Brain pericyte (primary cell): ENCODE results near the gene ANKRD28.
"Not testable (repeated sequence)": the region's sequence is repeated elsewhere in the genome, so short reads cannot be mapped to it uniquely, and the experiment has no call there.

Experiments
- DNase-seq: peaks from one replicate; pipeline ENCODE4 v3.0.0-alpha.2; 2012; ENCODE audit warnings: low read depth, low spot score

The ANKRD28 gene

GRCh38 chr3:15797642-15798303, at the start of gene ANKRD28:
ANKRD28 (minus strand) TSS chr3:15797979; CDS start chr3:15796521, 1,458 bp downstream.
- no peak for DNase-seq

GRCh38 chr3:15847239-15847638, 49.5 kb upstream of the ANKRD28 start:
- DNase-seq = no peak

- DNase-seq = no peak
Observed at GRCh38 chr3:15846606-15847005, 48.8 kb upstream of the ANKRD28 start.

GRCh38 chr3:15845475-15845874, 47.7 kb upstream of the ANKRD28 start:
- DNase-seq = no peak

GRCh38 chr3:15844889-15845288, 47.1 kb upstream of the ANKRD28 start:
- DNase-seq = no peak

GRCh38 chr3:15841091-15841973, 43.6 kb upstream of the ANKRD28 start:
- not testable (repeated sequence) for DNase-seq

GRCh38 chr3:15839568-15839967, 41.8 kb upstream of the ANKRD28 start:
- no peak for DNase-seq

GRCh38 chr3:15831927-15832326, 34.1 kb upstream of the ANKRD28 start:
- no peak for DNase-seq

GRCh38 chr3:15825016-15825415, 27.2 kb upstream of the ANKRD28 start:
- no peak for DNase-seq

GRCh38 chr3:15823092-15823491, 25.3 kb upstream of the ANKRD28 start:
- DNase-seq = no peak

- DNase-seq = peak; percentile 12
Observed at GRCh38 chr3:15822281-15822680, 24.5 kb upstream of the ANKRD28 start.

- DNase-seq = no peak
Observed at GRCh38 chr3:15820911-15821310, 23.1 kb upstream of the ANKRD28 start.

GRCh38 chr3:15819576-15819975, 21.8 kb upstream of the ANKRD28 start:
- DNase-seq = no peak

- no peak for DNase-seq
Observed at GRCh38 chr3:15819043-15819442, 21.3 kb upstream of the ANKRD28 start.

GRCh38 chr3:15815696-15816095, 17.9 kb upstream of the ANKRD28 start:
- no peak for DNase-seq

- not testable (repeated sequence) for DNase-seq
Observed at GRCh38 chr3:15813079-15813478, 15.3 kb upstream of the ANKRD28 start.

- DNase-seq = no peak
Observed at GRCh38 chr3:15812183-15812582, 14.4 kb upstream of the ANKRD28 start.

GRCh38 chr3:15810702-15811101, 12.9 kb upstream of the ANKRD28 start:
- DNase-seq = no peak

GRCh38 chr3:15809313-15809712, 11.5 kb upstream of the ANKRD28 start:
- DNase-seq = no peak

- DNase-seq = no peak
Observed at GRCh38 chr3:15808679-15809310, 11.0 kb upstream of the ANKRD28 start.

GRCh38 chr3:15805756-15806266, 8.0 kb upstream of the ANKRD28 start:
- DNase-seq = no peak

GRCh38 chr3:15804553-15805095, 6.8 kb upstream of the ANKRD28 start:
- DNase-seq = no peak
